Pulmonary artery endothelial cell (primary cell): ENCODE results near the gene EEPD1. TPM values are rescaled to one million over a fixed set of nuclear protein-coding genes. Genes with fewer than 3 reads are reported as not detected.

Experiments used
- DNase-seq: peaks from one replicate; pipeline ENCODE4 v3.0.0-alpha.2; 2011; ENCODE audit warnings: low read depth, low spot score
- total RNA-seq: library from RNA; depleted of rRNA; stranded (reverse); fragments of >200 nt; gene quantifications from 2 replicates; pipeline ENCODE4 v1.2.3, GENCODE V29; 2014

EEPD1 gene
- total RNA-seq, 1 donor from 2014 or later = 0.33 TPM

DNA sequence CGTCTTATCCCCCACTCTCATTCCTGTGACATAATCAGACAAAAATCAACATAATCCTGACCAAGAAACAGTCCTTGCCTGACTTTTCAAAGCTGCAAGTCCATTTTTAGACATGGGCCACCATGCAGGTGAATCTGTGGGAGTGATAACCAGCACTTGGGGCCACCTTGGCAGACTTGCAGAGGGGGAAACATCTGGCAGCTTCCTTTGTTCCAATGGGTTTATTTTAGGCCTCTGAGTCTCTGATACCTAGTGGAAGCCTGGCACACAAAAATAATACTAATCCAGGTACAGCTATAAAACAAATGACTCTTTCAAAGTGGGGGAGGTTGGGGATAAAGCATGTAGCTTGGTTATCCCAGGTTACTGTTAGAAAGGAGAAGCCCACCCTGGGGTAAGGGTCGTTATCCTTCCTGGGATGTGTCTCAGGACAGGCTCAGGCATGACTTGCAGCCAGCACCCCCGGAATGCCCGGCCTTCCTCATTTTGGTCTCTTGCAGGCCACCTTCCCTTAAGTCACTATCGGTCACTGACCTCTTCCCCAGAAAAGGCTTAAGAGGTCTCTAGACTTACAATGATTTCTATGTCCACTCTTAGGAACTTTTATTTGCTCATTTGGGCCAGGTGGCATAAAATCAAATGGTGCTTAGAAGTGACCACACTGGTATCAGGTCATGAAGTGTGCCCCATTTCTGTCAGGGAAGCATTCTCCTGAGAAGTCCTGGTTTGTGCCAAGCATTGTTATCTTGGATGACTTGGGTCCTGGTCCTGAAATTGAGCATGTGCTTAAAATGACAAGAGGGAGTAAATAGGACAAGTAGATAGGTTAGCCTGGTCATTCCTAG lies 37.6 kb downstream of the EEPD1 start:
- no peak for DNase-seq

- no peak for DNase-seq
Observed at GRCh38 chr7:36191292-36191920, 38.4 kb downstream of the EEPD1 start.

DNA sequence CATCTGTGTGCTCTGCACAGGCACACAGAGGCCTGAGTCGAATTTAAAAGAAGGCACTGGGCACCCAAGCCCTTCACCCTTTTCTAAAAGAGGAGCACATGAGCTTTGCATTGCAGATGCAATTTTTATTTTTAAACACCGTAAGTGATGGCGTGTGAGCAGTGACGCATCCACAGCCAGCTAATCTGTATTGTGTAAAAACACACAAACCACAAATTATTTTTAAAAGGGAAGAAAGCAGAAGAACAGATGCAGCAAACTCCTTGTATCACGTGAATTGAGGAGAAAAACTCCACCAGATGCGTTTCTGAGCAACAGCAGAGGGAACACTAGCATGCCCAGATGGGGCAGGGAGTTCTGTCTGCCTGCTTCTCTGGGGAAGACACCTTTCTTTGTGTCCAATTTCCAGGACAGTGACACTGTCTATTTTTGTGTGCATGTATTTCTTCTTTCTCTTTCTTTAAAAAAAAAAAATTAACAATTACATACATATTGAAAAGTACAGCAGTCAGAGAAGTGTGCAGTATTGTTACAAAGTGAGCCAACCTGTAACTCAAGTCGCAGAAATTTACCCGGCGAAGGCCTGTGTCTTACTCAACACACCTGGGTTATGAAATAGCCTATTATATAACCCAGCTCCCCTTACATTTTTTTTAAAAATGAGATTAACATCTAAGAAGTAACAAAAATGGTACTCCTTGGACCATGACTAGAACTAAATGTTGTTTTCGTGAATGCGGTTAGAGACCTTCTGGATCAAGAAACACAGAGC lies 39.2 kb downstream of the EEPD1 start:
- DNase-seq = no peak

GRCh38 chr7:36192877-36193276 lies 39.8 kb downstream of the EEPD1 start:
- DNase-seq = no peak

- DNase-seq = no peak
Observed at GRCh38 chr7:36198854-36199266, 45.8 kb downstream of the EEPD1 start.

DNA sequence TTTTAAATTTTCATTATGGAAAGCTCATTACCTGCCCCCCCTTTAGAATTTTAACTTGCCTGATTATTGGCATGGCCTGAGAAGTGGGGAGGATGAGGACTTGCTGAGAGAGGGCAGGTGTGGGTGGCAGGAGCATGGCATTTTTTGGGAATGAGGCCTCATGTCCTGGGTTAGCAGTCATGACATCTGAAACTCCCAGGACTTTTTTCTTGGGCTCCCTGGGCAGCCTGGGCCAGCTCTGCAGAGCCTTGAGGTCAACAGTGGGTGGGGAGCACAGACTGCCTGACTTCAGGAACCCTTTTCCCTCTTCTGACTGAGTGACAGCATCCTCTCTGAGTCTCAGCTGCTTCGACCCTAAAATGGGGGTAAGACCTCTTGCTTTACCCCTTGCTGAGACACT lies 46.3 kb downstream of the EEPD1 start:
- DNase-seq = no peak

- DNase-seq = no peak
Observed at GRCh38 chr7:36201122-36201723, 48.2 kb downstream of the EEPD1 start.

DNA sequence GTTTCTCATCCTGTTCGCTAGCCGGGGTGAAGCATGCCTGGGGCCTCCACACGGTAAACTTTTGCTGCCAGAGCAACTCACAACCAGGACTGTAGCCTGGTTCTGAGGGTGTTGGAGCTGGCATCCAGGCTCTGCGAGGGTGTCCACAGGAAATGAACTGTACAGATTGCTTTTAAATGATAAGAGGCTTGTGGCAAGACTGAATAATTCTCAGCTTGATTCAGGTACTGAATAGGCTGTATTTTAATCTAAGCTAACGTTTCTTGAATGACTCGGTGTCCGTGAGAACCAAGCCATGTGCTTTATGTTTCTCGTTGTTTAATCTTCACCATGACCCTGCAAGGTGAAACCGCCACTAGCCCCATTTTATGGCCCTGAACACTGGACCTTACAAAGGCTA lies 49.3 kb downstream of the EEPD1 start:
- DNase-seq = no peak

GRCh38 chr7:36203071-36203790 lies 50.2 kb downstream of the EEPD1 start:
- no peak for DNase-seq

GRCh38 chr7:36204044-36204663 lies 51.1 kb downstream of the EEPD1 start:
- no peak for DNase-seq

GRCh38 chr7:36204929-36205635 lies 52.0 kb downstream of the EEPD1 start:
- DNase-seq = no peak

DNA sequence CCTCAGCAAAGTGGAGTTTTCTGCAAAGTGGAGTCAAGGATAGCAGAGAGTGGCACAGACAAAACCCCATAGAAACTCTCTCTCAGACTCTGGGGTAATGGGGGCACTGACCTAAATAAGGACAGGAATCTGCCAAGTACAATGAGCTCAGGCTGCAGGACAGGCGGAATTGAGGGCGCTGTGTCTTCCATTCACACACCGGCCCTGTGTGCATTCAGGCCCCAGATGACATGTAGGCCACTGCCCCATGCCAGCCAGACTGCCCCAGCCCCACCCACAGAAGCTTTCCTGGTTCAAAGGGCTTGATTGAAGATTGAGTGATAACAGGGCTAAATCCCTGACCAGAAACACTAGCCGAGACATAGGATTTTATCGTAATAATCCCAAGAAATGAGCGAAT lies 52.7 kb downstream of the EEPD1 start:
- no peak for DNase-seq

DNA sequence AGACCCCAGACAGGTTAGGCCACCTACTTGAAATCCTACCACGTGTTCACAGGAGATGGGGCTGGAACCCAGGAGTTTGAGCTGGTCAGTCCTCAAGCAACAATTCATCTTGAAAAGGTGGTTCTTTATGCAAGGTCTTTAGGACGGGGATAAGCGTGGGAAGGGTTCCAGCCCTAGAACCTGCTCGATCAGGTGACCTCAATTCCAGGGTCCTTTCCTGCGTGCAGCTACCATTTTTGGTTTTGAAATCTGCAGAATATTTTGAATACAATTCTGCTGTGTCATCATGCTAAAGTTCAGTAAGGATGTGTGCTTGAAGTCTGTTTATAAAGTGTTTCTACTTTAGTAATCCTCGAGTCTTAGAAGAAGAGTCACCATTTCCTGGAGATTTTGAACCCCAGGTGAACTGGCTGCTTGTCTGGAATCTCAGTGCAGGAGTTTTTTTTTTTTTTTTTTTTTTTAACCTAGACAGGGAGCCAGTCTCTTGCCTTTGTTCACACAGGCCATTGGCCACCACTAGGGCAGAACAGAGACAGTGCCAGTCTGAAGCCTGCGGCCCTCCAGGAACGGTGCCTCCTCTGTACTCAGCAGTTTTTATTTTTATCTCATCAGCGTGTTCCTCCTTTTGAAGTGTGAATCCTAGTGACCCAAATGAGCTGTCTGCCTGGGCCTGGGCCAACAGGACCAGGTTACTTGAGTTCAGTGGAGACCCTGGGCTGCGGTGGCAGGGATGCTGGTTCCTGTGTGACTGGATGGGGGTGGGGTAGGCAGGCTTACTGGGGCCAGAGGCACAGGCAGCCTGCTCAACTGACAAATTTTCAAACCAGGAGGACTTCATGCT lies 54.6 kb downstream of the EEPD1 start:
- no peak for DNase-seq

DNA sequence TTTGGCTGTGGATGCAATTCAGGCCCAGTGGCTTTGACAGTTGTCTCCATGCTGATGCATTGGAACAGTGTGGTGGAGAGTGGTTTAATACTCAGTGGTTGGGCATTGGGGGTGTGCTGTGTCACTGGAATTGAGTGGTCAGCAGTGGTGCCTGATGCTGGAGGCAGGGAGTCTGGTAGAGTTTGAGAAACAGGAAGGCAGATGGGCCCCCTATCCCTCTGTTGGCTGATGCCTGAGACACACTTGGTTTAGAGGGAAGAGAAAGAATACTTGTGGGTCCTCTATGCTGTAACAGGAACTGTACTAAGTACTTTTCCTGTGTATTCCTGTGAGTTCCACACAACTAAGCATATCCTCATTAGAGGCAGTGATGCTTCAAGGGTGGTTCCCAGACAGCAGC lies 55.4 kb downstream of the EEPD1 start:
- DNase-seq = no peak

DNA sequence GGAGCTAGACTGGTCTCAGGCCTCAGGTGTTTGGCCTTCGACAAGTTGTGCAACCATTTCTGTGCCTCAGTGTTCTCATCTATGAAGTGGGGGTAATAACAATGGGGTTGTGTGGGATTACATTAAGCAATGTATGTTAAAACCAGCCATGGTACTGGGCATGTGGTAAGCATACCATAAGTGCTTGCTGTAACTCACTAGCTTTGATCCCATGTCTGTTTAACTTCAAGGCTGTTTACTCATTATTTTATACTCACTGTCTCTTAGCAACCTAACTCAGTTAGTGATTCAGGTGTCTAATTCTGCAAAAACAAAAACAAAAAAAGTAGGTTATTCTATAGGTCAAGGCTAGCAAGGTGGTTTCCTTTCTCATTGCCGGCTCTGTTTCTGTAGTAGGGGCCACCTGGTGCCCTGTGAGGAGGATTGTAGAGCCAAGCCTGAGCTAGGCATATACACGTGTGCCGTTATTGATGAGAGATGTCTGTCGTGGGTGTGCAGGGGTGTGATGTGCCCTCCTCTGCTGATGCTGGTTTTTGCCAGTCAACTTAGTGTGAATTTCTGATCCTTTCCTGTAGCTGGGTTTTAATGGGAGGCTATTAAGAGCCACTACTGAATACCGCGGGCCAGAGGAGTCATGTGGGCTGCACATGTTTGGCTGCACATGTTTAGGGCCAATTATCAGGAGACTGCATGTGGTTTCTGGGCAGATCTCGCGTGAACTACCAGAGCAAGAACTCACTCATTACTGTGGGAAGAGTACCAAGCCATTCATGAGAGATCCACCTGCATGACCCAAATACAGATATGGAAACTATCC lies 56.2 kb downstream of the EEPD1 start:
- DNase-seq = no peak

DNA sequence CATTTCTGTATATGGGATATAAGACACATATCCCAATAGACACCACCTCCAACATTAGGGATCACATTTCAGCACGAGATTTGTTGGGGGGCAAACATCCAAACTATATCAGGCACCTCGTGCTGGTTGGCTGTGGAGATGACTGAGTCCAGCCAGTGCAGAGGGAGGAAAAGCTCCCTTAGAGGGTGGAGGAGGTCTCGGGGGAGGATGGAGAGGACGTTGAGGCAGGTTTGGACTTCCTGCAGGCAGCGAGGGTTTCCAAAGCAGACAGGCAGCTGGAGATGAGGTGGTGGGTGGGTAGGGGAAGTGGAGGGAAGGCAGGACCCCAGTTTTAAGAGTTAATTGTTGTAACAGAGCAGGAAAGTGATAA lies 56.7 kb downstream of the EEPD1 start:
- no peak for DNase-seq

GRCh38 chr7:36210291-36210922 lies 57.4 kb downstream of the EEPD1 start:
- DNase-seq = no peak
